ENCODE data around the gene BLTP2. TPM values are rescaled to one million over a fixed set of nuclear protein-coding genes. Genes with fewer than 3 reads are reported as not detected.

The BLTP2 gene
- total RNA-seq, 1 donor from 2014 or later = 203 TPM

DNA sequence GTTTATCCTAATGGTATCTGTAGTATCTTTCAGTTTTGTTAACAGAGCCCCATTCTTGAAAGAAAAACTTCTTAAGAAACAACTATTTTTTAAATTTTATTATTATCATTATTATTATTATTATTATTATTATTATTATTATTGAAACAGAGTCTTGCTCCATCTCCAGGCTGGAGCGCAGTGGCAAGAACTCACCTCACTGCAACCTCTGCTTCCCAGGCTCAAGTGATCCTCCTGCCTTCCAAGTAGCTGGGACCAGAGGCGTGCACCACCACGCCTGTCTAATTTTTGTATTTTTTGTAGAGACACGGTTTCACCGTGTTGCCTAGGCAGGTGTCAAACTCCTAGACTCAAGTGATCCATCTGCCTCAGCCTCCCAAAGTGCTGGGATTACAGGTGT, 40.4 kb upstream of the BLTP2 start:
- TF ChIP-seq, protein P1, sequence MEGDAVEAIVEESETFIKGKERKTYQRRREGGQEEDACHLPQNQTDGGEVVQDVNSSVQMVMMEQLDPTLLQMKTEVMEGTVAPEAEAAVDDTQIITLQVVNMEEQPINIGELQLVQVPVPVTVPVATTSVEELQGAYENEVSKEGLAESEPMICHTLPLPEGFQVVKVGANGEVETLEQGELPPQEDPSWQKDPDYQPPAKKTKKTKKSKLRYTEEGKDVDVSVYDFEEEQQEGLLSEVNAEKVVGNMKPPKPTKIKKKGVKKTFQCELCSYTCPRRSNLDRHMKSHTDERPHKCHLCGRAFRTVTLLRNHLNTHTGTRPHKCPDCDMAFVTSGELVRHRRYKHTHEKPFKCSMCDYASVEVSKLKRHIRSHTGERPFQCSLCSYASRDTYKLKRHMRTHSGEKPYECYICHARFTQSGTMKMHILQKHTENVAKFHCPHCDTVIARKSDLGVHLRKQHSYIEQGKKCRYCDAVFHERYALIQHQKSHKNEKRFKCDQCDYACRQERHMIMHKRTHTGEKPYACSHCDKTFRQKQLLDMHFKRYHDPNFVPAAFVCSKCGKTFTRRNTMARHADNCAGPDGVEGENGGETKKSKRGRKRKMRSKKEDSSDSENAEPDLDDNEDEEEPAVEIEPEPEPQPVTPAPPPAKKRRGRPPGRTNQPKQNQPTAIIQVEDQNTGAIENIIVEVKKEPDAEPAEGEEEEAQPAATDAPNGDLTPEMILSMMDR (IDR thresholded peaks at IDR 0.05; ENCODE audit: unreplicated experiment) = no peak
- Mint-ChIP-seq H3K4me1 (ENCODE audit: unreplicated experiment) (no peaks in the 10 kb centered on the region), H3K27ac (ENCODE audit: unreplicated experiment) (no peak overlapping the region), H3K9me3 (ENCODE audit: unreplicated experiment) (no peaks in the 10 kb centered on the region), H3K4me3 (ENCODE audit: unreplicated experiment) (no peak overlapping the region), H3K36me3 (ENCODE audit: low read depth, unreplicated experiment) (peaks cover 69% of the 10 kb centered on the region), H3K27me3 (ENCODE audit: unreplicated experiment) (peaks cover 4% of the 10 kb centered on the region)
- DNase-seq (ENCODE audit: low spot score) = no peak

DNA sequence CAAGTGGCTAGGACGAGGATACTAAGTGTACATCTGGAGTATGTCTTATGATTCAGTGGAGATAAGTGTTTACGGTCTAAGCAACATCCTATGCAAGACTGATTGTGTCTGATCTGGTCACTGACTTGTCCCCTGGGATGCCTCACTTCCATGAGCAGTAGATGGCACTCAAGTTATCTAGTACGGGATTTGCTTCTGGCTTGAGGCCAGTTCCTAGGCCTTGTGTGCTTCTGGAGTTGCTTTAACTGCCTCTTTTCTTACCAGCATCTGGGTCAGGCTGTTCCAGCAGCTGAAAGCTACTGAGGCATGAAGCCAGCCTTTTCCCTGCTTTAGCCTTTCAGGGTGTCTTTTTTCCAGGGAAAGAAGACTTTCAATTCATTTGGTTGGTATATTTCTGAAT, 40.0 kb upstream of the BLTP2 start:
- peaks cover 66% of the 10 kb centered on the region for H3K36me3 Mint-ChIP-seq (ENCODE audit: low read depth, unreplicated experiment)
- H3K27ac Mint-ChIP-seq (ENCODE audit: unreplicated experiment) = no peak overlapping the region
- no peaks in the 10 kb centered on the region for H3K4me1 Mint-ChIP-seq (ENCODE audit: unreplicated experiment)
- H3K4me3 Mint-ChIP-seq (ENCODE audit: unreplicated experiment) = peak overlapping the region; percentile 4
- H3K27me3 Mint-ChIP-seq (ENCODE audit: unreplicated experiment) = peaks cover 4% of the 10 kb centered on the region
- no peak for DNase-seq (ENCODE audit: low spot score)
- TF ChIP-seq, protein P1 (IDR thresholded peaks at IDR 0.05; ENCODE audit: unreplicated experiment) = no peak
- H3K9me3 Mint-ChIP-seq (ENCODE audit: unreplicated experiment) = no peaks in the 10 kb centered on the region

DNA sequence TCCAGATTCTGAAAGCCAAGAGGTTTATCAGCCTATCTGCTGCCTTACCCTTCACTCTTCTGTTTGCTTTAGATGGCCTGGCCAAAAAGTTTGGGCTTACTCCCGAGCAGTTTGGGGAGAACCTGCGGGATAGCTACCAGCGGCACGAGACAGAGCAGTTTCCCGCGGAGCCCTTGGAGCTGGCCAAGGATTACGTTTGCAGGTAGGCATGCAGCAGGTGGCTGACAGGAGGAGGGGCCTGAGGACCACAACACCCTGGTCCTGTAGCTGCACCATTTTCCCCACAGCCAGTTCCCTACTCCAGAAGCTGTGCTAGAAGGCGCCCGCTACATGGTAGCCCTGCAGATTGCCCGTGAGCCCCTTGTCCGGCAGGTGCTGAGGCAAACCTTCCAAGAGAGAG, 37.7 kb upstream of the BLTP2 start:
- peaks cover 6% of the 10 kb centered on the region for H3K27me3 Mint-ChIP-seq (ENCODE audit: unreplicated experiment)
- H3K9me3 Mint-ChIP-seq (ENCODE audit: unreplicated experiment) = no peaks in the 10 kb centered on the region
- no peak overlapping the region for H3K27ac Mint-ChIP-seq (ENCODE audit: unreplicated experiment)
- H3K4me3 Mint-ChIP-seq (ENCODE audit: unreplicated experiment) = peak overlapping the region; percentile 65
- TF ChIP-seq, protein P1 (IDR thresholded peaks at IDR 0.05; ENCODE audit: unreplicated experiment) = no peak
- no peak for DNase-seq (ENCODE audit: low spot score)
- H3K4me1 Mint-ChIP-seq (ENCODE audit: unreplicated experiment) = peaks cover 7% of the 10 kb centered on the region
- H3K36me3 Mint-ChIP-seq (ENCODE audit: low read depth, unreplicated experiment) = peaks cover 54% of the 10 kb centered on the region

DNA sequence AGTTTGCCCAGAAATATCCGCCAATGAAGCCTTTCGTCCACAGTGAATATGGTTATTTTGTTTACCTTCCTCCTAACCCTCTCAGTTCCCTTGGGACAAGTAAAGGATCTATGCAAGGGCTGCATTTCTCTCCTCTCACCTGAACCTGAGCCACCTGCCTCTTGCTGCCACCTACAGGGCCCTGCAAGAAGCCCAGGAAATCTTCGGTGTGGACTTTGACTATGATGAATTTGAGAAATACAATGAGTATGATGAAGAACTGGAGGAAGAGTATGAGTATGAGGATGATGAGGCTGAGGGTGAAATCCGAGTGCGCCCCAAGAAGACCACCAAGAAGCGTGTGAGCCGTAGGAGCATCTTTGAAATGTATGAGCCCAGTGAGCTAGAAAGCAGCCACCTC, 31.0 kb upstream of the BLTP2 start:
- peak overlapping the region; percentile 19 for H3K27ac Mint-ChIP-seq (ENCODE audit: unreplicated experiment)
- H3K4me1 Mint-ChIP-seq (ENCODE audit: unreplicated experiment) = peaks cover 31% of the 10 kb centered on the region
- H3K9me3 Mint-ChIP-seq (ENCODE audit: unreplicated experiment) = no peaks in the 10 kb centered on the region
- no peak for DNase-seq (ENCODE audit: low spot score)
- H3K27me3 Mint-ChIP-seq (ENCODE audit: unreplicated experiment) = peaks cover 10% of the 10 kb centered on the region
- H3K36me3 Mint-ChIP-seq (ENCODE audit: low read depth, unreplicated experiment) = peaks cover 55% of the 10 kb centered on the region
- TF ChIP-seq, protein P1 (IDR thresholded peaks at IDR 0.05; ENCODE audit: unreplicated experiment) = no peak
- peak overlapping the region; percentile 15 for H3K4me3 Mint-ChIP-seq (ENCODE audit: unreplicated experiment)

DNA sequence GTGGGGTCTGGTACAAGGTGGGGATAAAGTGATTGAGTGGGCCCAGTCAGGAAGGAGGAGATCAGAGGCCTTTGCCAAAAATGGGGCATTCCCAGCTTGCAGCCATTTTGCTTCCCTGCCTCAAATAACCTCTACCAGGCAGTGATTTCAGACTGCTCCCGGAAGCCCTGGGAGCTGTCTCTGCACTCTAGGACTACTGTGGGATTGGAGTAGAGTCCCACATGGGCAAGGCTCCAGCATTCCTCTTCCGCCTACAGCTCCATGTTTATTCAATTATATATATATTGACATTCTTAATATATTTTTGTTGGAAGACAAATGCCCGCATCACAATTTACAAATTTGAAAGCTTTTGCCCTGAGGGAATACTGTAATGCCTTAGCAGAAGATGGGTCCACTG, 30.5 kb upstream of the BLTP2 start:
- no peak for DNase-seq (ENCODE audit: low spot score)
- Mint-ChIP-seq H3K27me3 (ENCODE audit: unreplicated experiment) (peaks cover 10% of the 10 kb centered on the region), H3K4me3 (ENCODE audit: unreplicated experiment) (peak overlapping the region; percentile 56), H3K4me1 (ENCODE audit: unreplicated experiment) (peaks cover 31% of the 10 kb centered on the region), H3K27ac (ENCODE audit: unreplicated experiment) (peak overlapping the region; percentile 84), H3K9me3 (ENCODE audit: unreplicated experiment) (no peaks in the 10 kb centered on the region), H3K36me3 (ENCODE audit: low read depth, unreplicated experiment) (peaks cover 53% of the 10 kb centered on the region)
- TF ChIP-seq, protein P1 (IDR thresholded peaks at IDR 0.05; ENCODE audit: unreplicated experiment) = no peak
